Measurements from ENCODE around the gene CIAO1.

GRCh38 chr2:96287273-96287856 is 21.3 kb downstream of the CIAO1 start:
- TF ChIP-seq, protein P1, sequence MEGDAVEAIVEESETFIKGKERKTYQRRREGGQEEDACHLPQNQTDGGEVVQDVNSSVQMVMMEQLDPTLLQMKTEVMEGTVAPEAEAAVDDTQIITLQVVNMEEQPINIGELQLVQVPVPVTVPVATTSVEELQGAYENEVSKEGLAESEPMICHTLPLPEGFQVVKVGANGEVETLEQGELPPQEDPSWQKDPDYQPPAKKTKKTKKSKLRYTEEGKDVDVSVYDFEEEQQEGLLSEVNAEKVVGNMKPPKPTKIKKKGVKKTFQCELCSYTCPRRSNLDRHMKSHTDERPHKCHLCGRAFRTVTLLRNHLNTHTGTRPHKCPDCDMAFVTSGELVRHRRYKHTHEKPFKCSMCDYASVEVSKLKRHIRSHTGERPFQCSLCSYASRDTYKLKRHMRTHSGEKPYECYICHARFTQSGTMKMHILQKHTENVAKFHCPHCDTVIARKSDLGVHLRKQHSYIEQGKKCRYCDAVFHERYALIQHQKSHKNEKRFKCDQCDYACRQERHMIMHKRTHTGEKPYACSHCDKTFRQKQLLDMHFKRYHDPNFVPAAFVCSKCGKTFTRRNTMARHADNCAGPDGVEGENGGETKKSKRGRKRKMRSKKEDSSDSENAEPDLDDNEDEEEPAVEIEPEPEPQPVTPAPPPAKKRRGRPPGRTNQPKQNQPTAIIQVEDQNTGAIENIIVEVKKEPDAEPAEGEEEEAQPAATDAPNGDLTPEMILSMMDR (IDR thresholded peaks at IDR 0.05): no peak
- no peak for TF ChIP-seq POLR2A (IDR thresholded peaks at IDR 0.05)

Data from prostate gland (tissue), 2 donors.